ENCODE data around the gene SEPHS2.

- no peak for TF ChIP-seq REST (IDR thresholded peaks at IDR 0.05)
- no peak for TF ChIP-seq KDM1A (IDR thresholded peaks at IDR 0.05; ENCODE audit: low read depth)
- no peak for TF ChIP-seq CTCF (IDR thresholded peaks at IDR 0.05)
- no peak for TF ChIP-seq POLR2A (IDR thresholded peaks at IDR 0.05; ENCODE audit: low read length)
- no peak for TF ChIP-seq HMGXB4 (CRISPR knock-in tag; IDR thresholded peaks at IDR 0.05; ENCODE audit: borderline replicate concordance)
Observed at GRCh38 chr16:30491229-30491628, 45.6 kb upstream of the SEPHS2 start.
